ENCODE results near the gene CCDC134. TPM values are rescaled to one million over a fixed set of nuclear protein-coding genes. Genes with fewer than 3 reads are reported as not detected.

CCDC134 gene
- total RNA-seq, 4 donors from 2014 or later = 3.8 to 8.9 (median 5.4) TPM

DNA sequence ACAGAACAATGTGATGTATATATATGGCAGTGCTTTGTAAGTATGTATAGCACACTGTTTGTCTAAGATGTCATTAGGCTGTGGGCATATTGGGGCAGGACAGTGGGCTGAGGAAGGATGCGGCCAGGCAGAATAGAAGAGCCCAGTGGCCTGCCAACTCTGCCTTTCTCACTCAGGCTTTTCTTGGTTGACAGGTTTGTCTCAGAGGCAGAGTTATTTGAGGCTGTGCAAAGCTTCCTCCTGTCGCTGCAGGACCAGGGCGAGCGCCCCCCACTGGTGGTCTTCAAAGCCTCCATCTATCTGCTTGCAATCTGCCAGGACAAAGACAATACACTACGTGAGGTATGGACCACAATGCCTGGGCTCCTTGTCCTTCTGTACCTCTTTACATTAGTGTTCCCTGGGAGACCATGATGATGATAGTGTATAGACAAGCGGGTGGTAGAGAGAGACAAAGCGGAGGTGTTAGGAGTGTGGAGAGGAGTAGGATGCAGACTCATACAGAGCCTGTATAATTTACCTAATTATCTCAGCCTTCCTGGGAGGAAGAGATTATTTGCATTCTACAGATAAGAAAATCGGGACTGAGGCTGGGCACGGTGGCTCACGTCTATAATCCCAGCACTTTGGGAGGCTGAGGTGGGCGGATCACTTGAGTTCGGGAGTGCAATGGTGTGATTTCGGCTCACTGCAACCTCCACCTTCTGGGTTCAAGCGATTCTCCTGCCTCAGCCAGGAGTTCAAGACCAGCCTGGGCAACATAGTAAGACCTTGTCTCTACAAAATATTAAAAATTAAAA is 37.3 kb upstream of the CCDC134 start:
- H3K9me3 ChIP-seq = no peaks in the 10 kb centered on the region
- H3K27me3 ChIP-seq = no peaks in the 10 kb centered on the region
- TF ChIP-seq POLR2AphosphoS5 (IDR thresholded peaks at IDR 0.05) (no peak), EP300 (IDR thresholded peaks at IDR 0.05) (no peak), POLR2A (IDR thresholded peaks at IDR 0.05) (no peak)
- TF ChIP-seq, protein P1, sequence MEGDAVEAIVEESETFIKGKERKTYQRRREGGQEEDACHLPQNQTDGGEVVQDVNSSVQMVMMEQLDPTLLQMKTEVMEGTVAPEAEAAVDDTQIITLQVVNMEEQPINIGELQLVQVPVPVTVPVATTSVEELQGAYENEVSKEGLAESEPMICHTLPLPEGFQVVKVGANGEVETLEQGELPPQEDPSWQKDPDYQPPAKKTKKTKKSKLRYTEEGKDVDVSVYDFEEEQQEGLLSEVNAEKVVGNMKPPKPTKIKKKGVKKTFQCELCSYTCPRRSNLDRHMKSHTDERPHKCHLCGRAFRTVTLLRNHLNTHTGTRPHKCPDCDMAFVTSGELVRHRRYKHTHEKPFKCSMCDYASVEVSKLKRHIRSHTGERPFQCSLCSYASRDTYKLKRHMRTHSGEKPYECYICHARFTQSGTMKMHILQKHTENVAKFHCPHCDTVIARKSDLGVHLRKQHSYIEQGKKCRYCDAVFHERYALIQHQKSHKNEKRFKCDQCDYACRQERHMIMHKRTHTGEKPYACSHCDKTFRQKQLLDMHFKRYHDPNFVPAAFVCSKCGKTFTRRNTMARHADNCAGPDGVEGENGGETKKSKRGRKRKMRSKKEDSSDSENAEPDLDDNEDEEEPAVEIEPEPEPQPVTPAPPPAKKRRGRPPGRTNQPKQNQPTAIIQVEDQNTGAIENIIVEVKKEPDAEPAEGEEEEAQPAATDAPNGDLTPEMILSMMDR (IDR thresholded peaks at IDR 0.05) = no peak
- no peak overlapping the region for H3K27ac ChIP-seq
- no peaks in the 10 kb centered on the region for H3K4me1 ChIP-seq
- no peaks in the 10 kb centered on the region for H3K36me3 ChIP-seq
- ATAC-seq = no peak
- 71 to 83% methylated on average over 8 to 9 of the region's 14 CpGs for WGBS, 2 donors (ENCODE audit: low coverage in 1 of 2)
- no peak overlapping the region for H3K4me3 ChIP-seq

DNA sequence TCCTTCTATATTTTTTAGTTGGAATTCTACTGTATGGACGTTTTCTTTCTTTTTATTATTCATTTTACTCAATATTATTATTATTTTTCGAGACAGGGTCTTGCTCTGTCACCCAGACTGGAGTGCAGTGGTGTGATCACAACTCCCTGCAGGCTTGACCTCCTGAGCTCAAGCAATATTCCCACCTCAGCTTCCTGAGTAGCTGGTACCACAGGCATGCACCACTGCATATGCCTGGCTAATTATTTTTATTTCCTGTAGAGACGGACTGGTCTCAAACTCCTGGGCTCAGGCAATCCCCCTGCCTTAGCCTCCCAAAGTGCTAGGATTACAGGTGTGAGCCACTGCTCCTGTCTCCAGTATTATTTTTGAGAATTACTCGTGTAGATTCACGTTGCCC is 34.0 kb upstream of the CCDC134 start:
- Histone ChIP-seq H3K4me1 (no peaks in the 10 kb centered on the region), H3K27ac (no peak overlapping the region), H3K27me3 (no peaks in the 10 kb centered on the region), H3K4me3 (no peak overlapping the region), H3K36me3 (no peaks in the 10 kb centered on the region), H3K9me3 (no peaks in the 10 kb centered on the region)
- TF ChIP-seq, protein P1 (IDR thresholded peaks at IDR 0.05) = no peak
- TF ChIP-seq POLR2AphosphoS5 (IDR thresholded peaks at IDR 0.05) = no peak
- no peak for TF ChIP-seq POLR2A (IDR thresholded peaks at IDR 0.05)
- TF ChIP-seq EP300 (IDR thresholded peaks at IDR 0.05) = no peak
- no peak for ATAC-seq
- WGBS, 2 donors (ENCODE audit: low coverage in 1 of 2) = 49 to 85% methylated on average over 3 to 5 of the region's 5 CpGs

DNA sequence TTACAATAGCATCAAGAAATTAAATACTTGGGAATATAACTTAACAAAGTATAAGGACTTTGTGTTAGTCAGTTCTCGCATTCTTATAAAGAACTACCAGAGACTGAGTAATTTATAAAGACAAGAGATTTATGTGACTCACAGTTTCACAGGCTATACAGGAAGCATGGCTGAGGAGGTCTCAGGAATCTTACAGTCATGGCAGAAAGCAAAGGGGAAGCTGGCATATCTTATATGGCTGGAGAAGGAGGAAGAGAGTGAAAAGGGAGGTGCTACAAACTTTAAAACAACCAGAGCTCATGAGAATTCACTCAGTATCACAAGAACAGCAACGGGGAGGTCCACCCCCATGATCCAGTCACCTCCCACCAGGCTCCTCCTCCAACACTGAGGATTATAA is 32.0 kb upstream of the CCDC134 start:
- H3K4me3 ChIP-seq = no peak overlapping the region
- H3K27me3 ChIP-seq = no peaks in the 10 kb centered on the region
- H3K36me3 ChIP-seq = no peaks in the 10 kb centered on the region
- no peaks in the 10 kb centered on the region for H3K4me1 ChIP-seq
- WGBS, 2 donors (ENCODE audit: low coverage in 1 of 2) = 55 to 62% methylated on average over 2 of the region's 2 CpGs
- H3K27ac ChIP-seq = no peak overlapping the region
- H3K9me3 ChIP-seq = no peaks in the 10 kb centered on the region
- ATAC-seq = no peak
- TF ChIP-seq EP300 (IDR thresholded peaks at IDR 0.05) (no peak), POLR2AphosphoS5 (IDR thresholded peaks at IDR 0.05) (no peak), POLR2A (IDR thresholded peaks at IDR 0.05) (no peak)
- TF ChIP-seq, protein P1 (IDR thresholded peaks at IDR 0.05) = no peak

DNA sequence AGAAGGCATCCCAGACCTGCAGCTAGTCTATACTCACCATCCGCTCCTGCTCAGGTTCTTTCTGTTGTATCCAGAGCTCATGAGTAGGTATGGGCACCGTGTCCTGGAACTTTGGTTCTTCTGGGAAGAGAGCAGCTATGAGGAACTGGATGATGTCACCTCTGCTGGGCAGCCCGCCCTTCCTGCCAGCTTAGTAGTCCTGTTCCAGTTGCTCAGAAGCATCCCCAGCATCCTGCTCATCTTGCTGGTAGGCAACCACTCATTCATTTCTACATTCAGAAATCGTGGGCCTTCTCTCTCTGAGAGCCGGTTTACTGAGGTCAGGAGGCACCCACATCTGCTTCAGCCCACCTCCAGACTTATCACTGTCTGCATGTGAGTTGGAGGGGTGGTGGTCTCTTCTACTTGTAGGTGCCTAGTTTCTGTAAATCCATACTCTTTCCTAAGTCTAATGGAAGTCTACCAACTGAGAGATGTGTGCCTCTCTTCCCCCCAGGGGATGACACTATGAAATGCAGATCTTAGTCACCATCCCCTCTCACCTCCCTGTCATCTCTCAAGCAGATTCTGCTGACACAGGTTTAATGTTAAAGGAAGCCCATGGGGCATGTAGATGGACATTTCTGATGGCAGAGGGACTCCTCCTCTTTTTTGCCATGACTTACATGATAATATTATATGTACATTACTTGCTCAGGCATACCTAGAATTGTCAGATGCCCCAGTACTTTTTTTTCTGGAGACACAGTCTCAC is 29.6 kb upstream of the CCDC134 start:
- H3K27me3 ChIP-seq = no peaks in the 10 kb centered on the region
- 84 to 86% methylated on average over 4 of the region's 5 CpGs for WGBS, 2 donors (ENCODE audit: low coverage in 1 of 2)
- H3K4me1 ChIP-seq = no peaks in the 10 kb centered on the region
- H3K36me3 ChIP-seq = no peaks in the 10 kb centered on the region
- H3K9me3 ChIP-seq = no peaks in the 10 kb centered on the region
- no peak for ATAC-seq
- no peak overlapping the region for H3K4me3 ChIP-seq
- TF ChIP-seq POLR2A (IDR thresholded peaks at IDR 0.05) (no peak), POLR2AphosphoS5 (IDR thresholded peaks at IDR 0.05) (no peak), EP300 (IDR thresholded peaks at IDR 0.05) (no peak)
- TF ChIP-seq, protein P1 (IDR thresholded peaks at IDR 0.05) = no peak
- H3K27ac ChIP-seq = no peak overlapping the region
